Stimulated activated naive CD8-positive, alpha-beta T cell treated with anti-CD3 and anti-CD28 coated beads, Interleukin-15, Interleukin-2, amounts not matched to agents 100 ng/mL and 50 ng/mL, for 24 hours (primary cell): ENCODE measurements around the gene CLSTN2.

Experiments
- H3K27ac Mint-ChIP-seq: one replicate; pipeline ENCODE4 v1.8.0; 2021; ENCODE audit warnings: mild to moderate bottlenecking, mixed read lengths
- H3K27me3 Mint-ChIP-seq: one replicate; pipeline ENCODE4 v1.8.0; 2021; ENCODE audit warnings: mixed read lengths
- H3K36me3 Mint-ChIP-seq: one replicate; pipeline ENCODE4 v1.8.0; 2021; ENCODE audit warnings: low read depth, mixed read lengths
- H3K4me1 Mint-ChIP-seq: one replicate; pipeline ENCODE4 v1.8.0; 2021; ENCODE audit warnings: low read depth, mixed read lengths
- H3K4me3 Mint-ChIP-seq: one replicate; pipeline ENCODE4 v1.8.0; 2021; ENCODE audit warnings: mild to moderate bottlenecking, mixed read lengths
- H3K9me3 Mint-ChIP-seq: one replicate; pipeline ENCODE4 v1.8.0; 2021; ENCODE audit warnings: mixed read lengths

Gene CLSTN2

GRCh38 chr3:140034058-140034457 is 99.1 kb downstream of the CLSTN2 start:
- no peak overlapping the region for H3K27ac Mint-ChIP-seq
- no peaks in the 10 kb centered on the region for H3K36me3 Mint-ChIP-seq
- no peak overlapping the region for H3K4me3 Mint-ChIP-seq
- H3K9me3 Mint-ChIP-seq: no peaks in the 10 kb centered on the region
- no peaks in the 10 kb centered on the region for H3K4me1 Mint-ChIP-seq
- H3K27me3 Mint-ChIP-seq: no peaks in the 10 kb centered on the region

DNA sequence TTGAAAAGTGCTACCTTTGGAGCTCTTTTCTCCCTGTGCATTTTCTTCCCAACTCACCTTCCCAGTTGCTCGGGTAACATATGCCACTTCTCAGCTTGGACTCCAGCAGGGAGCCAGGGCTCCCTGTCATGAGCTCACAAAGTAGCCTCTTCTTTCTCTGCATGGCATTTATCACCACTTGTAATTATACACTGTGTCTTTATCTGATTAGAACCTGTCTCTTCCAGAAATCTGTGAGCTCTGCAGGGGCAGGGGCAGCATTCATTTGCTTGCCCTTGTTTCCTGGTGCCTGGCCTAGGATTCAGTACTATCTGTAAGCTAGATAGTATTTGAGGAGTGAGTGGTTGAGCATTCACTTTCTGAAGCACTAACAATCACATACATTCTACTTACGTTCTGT is 100.9 kb downstream of the CLSTN2 start:
- Mint-ChIP-seq H3K36me3 (no peaks in the 10 kb centered on the region), H3K4me3 (no peak overlapping the region), H3K9me3 (no peaks in the 10 kb centered on the region), H3K27me3 (no peaks in the 10 kb centered on the region), H3K4me1 (no peaks in the 10 kb centered on the region), H3K27ac (no peak overlapping the region)

GRCh38 chr3:140050396-140050795 is 115.4 kb downstream of the CLSTN2 start:
- no peak overlapping the region for H3K4me3 Mint-ChIP-seq
- peaks cover 7% of the 10 kb centered on the region for H3K27me3 Mint-ChIP-seq
- H3K27ac Mint-ChIP-seq: no peak overlapping the region
- no peaks in the 10 kb centered on the region for H3K4me1 Mint-ChIP-seq
- no peaks in the 10 kb centered on the region for H3K9me3 Mint-ChIP-seq
- H3K36me3 Mint-ChIP-seq: no peaks in the 10 kb centered on the region

GRCh38 chr3:140051019-140051957 is 116.3 kb downstream of the CLSTN2 start:
- H3K27me3 Mint-ChIP-seq: peaks cover 7% of the 10 kb centered on the region
- no peaks in the 10 kb centered on the region for H3K4me1 Mint-ChIP-seq
- no peak overlapping the region for H3K4me3 Mint-ChIP-seq
- H3K36me3 Mint-ChIP-seq: no peaks in the 10 kb centered on the region
- H3K9me3 Mint-ChIP-seq: no peaks in the 10 kb centered on the region
- H3K27ac Mint-ChIP-seq: no peak overlapping the region

GRCh38 chr3:140052771-140053702 is 118.1 kb downstream of the CLSTN2 start:
- no peaks in the 10 kb centered on the region for H3K4me1 Mint-ChIP-seq

GRCh38 chr3:140053794-140054193 is 118.8 kb downstream of the CLSTN2 start:
- Mint-ChIP-seq H3K36me3 (no peaks in the 10 kb centered on the region), H3K4me3 (no peak overlapping the region), H3K9me3 (no peaks in the 10 kb centered on the region), H3K4me1 (no peaks in the 10 kb centered on the region), H3K27me3 (peaks cover 4% of the 10 kb centered on the region), H3K27ac (no peak overlapping the region)

More at GRCh38 chr3:140052771-140053702, 118.1 kb downstream of the CLSTN2 start:
- no peak overlapping the region for H3K27ac Mint-ChIP-seq
- H3K4me3 Mint-ChIP-seq: no peak overlapping the region
- H3K9me3 Mint-ChIP-seq: no peaks in the 10 kb centered on the region
- no peaks in the 10 kb centered on the region for H3K36me3 Mint-ChIP-seq
- peaks cover 4% of the 10 kb centered on the region for H3K27me3 Mint-ChIP-seq

GRCh38 chr3:140055092-140055791 is 120.3 kb downstream of the CLSTN2 start:
- H3K27ac Mint-ChIP-seq: no peak overlapping the region
- no peaks in the 10 kb centered on the region for H3K9me3 Mint-ChIP-seq
- no peaks in the 10 kb centered on the region for H3K27me3 Mint-ChIP-seq
- no peaks in the 10 kb centered on the region for H3K36me3 Mint-ChIP-seq
- H3K4me1 Mint-ChIP-seq: no peaks in the 10 kb centered on the region
- no peak overlapping the region for H3K4me3 Mint-ChIP-seq

DNA sequence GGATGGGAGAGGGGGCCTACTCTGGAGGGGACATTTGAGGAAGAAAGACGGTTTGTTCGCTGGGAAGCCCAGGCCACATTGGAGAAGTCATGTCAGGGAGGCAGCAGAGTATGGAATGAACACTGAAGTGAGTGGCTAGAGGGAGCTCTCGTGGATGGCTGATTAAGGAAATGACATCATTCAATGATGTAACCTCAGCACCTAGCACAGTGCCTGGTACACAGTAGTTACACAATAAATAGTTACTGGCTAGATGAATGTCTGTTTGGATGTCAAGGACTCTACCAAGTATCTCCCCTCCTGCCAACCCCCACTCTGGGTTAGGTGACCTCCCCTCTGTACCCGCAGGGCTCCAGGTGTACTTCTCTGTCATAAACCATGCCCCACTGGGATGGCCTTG is 121.1 kb downstream of the CLSTN2 start:
- Mint-ChIP-seq H3K36me3 (no peaks in the 10 kb centered on the region), H3K4me1 (no peaks in the 10 kb centered on the region), H3K9me3 (no peaks in the 10 kb centered on the region), H3K27me3 (no peaks in the 10 kb centered on the region), H3K4me3 (no peak overlapping the region), H3K27ac (no peak overlapping the region)

GRCh38 chr3:140061211-140061610 is 126.2 kb downstream of the CLSTN2 start:
- Mint-ChIP-seq H3K27ac (no peak overlapping the region), H3K9me3 (no peaks in the 10 kb centered on the region), H3K4me3 (no peak overlapping the region), H3K27me3 (no peaks in the 10 kb centered on the region), H3K4me1 (no peaks in the 10 kb centered on the region), H3K36me3 (no peaks in the 10 kb centered on the region)

GRCh38 chr3:140062461-140062860 is 127.5 kb downstream of the CLSTN2 start:
- no peak overlapping the region for H3K4me3 Mint-ChIP-seq
- H3K27me3 Mint-ChIP-seq: no peaks in the 10 kb centered on the region
- no peaks in the 10 kb centered on the region for H3K9me3 Mint-ChIP-seq
- H3K36me3 Mint-ChIP-seq: no peaks in the 10 kb centered on the region
- no peaks in the 10 kb centered on the region for H3K4me1 Mint-ChIP-seq
- no peak overlapping the region for H3K27ac Mint-ChIP-seq

DNA sequence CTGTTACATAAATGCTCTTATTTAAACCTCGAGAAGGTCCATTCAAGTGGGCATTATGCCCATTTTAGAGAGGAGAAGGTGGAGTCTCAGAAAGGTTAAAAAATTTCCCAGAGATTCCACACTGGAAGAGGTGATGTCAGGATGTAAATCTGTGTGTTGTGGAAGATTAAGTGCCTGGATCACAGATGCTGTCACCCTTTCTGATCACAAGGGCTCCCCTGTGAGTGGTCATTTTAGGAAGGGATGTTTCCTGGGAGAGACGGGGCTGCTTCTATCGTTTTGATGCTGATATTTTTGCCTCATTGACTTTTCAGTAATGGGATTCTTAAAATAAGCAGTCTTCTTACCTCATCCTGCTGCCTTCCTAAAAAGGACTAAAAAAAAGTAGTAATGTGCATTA is 132.5 kb downstream of the CLSTN2 start:
- no peaks in the 10 kb centered on the region for H3K4me1 Mint-ChIP-seq
- no peak overlapping the region for H3K4me3 Mint-ChIP-seq
- no peaks in the 10 kb centered on the region for H3K27me3 Mint-ChIP-seq
- no peak overlapping the region for H3K27ac Mint-ChIP-seq
- no peaks in the 10 kb centered on the region for H3K9me3 Mint-ChIP-seq
- no peaks in the 10 kb centered on the region for H3K36me3 Mint-ChIP-seq

- no peaks in the 10 kb centered on the region for H3K4me1 Mint-ChIP-seq
- no peaks in the 10 kb centered on the region for H3K9me3 Mint-ChIP-seq
- no peaks in the 10 kb centered on the region for H3K36me3 Mint-ChIP-seq
- H3K27me3 Mint-ChIP-seq: no peaks in the 10 kb centered on the region
- no peak overlapping the region for H3K4me3 Mint-ChIP-seq
- no peak overlapping the region for H3K27ac Mint-ChIP-seq
Measured at GRCh38 chr3:140068494-140069017, 133.6 kb downstream of the CLSTN2 start.

DNA sequence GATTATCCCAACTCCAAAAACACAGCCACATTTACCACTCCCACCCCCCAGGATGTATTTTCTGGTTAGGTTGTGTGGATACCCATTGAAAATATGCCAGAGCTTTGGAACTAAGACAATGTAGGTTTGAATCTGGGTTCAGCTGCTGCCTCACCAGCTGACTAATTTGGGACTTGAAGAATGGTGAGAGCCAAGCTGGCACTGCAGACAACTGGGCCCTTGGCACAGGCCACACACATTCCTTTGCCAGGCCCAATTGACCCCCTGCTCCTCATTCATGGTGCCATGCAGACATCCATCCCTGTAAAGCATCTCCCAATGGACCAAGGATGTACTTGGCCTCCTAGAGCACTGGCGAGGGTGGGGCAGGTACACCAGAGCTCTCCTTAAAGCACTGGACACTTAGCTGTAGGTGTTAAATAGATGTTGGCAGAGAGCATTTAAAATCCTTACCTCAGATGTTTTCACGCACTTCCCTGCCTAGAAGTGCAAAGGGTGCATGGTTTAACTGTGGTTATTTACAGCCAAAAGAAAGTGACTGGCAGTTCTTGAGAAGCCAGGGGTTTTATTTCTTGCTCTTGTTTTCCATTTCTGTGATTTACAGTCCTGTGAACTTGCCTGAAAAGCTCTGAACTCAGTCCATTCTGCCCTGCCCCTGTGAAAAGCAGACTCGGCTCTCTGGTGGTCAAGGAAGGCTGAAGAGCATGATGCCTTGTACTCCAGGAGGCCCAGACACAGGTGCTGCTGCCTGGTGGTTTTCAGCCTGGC is 138.5 kb downstream of the CLSTN2 start:
- no peaks in the 10 kb centered on the region for H3K36me3 Mint-ChIP-seq
- no peak overlapping the region for H3K27ac Mint-ChIP-seq
- peaks cover 5% of the 10 kb centered on the region for H3K27me3 Mint-ChIP-seq
- no peak overlapping the region for H3K4me3 Mint-ChIP-seq
- H3K9me3 Mint-ChIP-seq: peaks cover 3% of the 10 kb centered on the region
- H3K4me1 Mint-ChIP-seq: no peaks in the 10 kb centered on the region

DNA sequence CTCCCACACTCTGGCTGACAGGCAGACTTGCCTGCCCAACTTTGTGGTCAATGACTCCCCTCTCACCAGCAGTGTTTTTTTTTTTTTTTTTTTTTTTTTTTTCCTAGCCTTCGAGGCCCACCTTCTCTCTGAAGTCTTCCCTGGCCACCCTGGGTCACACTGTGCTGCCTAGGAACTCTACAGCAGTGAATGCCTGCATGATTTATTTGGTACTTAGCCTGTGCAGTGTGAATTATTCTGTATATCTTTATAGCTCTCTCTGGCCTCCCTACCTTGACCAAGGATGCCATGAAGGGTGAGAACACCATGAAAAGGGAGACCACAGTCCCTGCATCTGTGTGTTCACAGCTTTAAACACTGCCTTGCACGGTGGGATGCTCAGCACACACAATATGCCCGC is 141.6 kb downstream of the CLSTN2 start:
- Mint-ChIP-seq H3K4me1 (no peaks in the 10 kb centered on the region), H3K36me3 (no peaks in the 10 kb centered on the region), H3K9me3 (peaks cover 3% of the 10 kb centered on the region), H3K27me3 (peaks cover 5% of the 10 kb centered on the region), H3K27ac (no peak overlapping the region), H3K4me3 (no peak overlapping the region)
